HEK293 (cell line): ENCODE measurements around the gene ARPIN.
"Not testable (repeated sequence)": the region's sequence is repeated elsewhere in the genome, so short reads cannot be mapped to it uniquely, and the experiment has no call there.

Experiments used
- CTCF ChIA-PET: fragments of 350-600 bp; formaldehyde crosslinking; extraction: SDS; loops from one replicate; lab custom pipeline; 2021; ENCODE audit warnings: antibody characterized with exemption; lab: Yijun Ruan, JAX
- POLR2A ChIA-PET: fragments of 300-600 bp; formaldehyde crosslinking; extraction: SDS; loops from one replicate; lab custom pipeline; 2020; ENCODE audit warnings: antibody characterized with exemption, inconsistent platforms; lab: Yijun Ruan, JAX
- H3K27ac ChIP-seq: fragments of 200-500 bp; sonication (Bioruptor generic); 2 replicates; pipeline ENCODE4 v1.5.1; 2014; ENCODE audit warnings: low read depth, low read length, control low read depth, inconsistent platforms; ENCODE audit errors: extremely low read depth
- H3K36me3 ChIP-seq, 2 experiments: fragments of 200-500 bp in 1 of 2; sonication (Bioruptor generic) in 1 of 2; 1 replicate in 1 of 2; 2 replicates in 1 of 2; pipeline ENCODE4 v1.5.1; 2014 to 2017; ENCODE audit warnings: inconsistent platforms in 2 of 2, low read length in 2 of 2; ENCODE audit not compliant: control insufficient read depth in 2 of 2, insufficient read depth in 1 of 2
- H3K4me1 ChIP-seq: fragments of 200-500 bp; sonication (Bioruptor generic); 2 replicates; pipeline ENCODE4 v1.5.1; 2014; ENCODE audit warnings: mild to moderate bottlenecking, low read length, inconsistent platforms; ENCODE audit not compliant: control insufficient read depth, insufficient read depth
- H3K4me3 ChIP-seq: 2 replicates; pipeline ENCODE4 v1.5.1; 2011; ENCODE audit warnings: low read depth, mild to moderate bottlenecking, control low read depth, low read length, moderate library complexity
- H3K9me3 ChIP-seq: fragments of 200-500 bp; sonication (Bioruptor generic); 2 replicates; pipeline ENCODE4 v1.5.1; 2014; ENCODE audit warnings: low read depth, low read length, inconsistent platforms; ENCODE audit not compliant: control insufficient read depth, insufficient read depth
- ATF2 ChIP-seq: fragments of 450-650 bp; formaldehyde crosslinking; IDR thresholded peaks from 2 replicates; pipeline ENCODE4 v1.5.1; 2016; ENCODE audit warnings: missing biosample characterization, missing genetic modification characterization, low read depth
- PRDM1 ChIP-seq: fragments of 450-650 bp; formaldehyde crosslinking; IDR thresholded peaks from 2 replicates; pipeline ENCODE4; 2016; ENCODE audit warnings: missing biosample characterization, missing genetic modification characterization
- RBAK ChIP-seq: fragments of 450-650 bp; formaldehyde crosslinking; IDR thresholded peaks from 2 replicates; pipeline ENCODE4 v1.5.1; 2016; ENCODE audit warnings: missing biosample characterization, missing genetic modification characterization
- SALL2 ChIP-seq: fragments of 450-650 bp; formaldehyde crosslinking; IDR thresholded peaks from 2 replicates; pipeline ENCODE4 v1.5.0; 2017; ENCODE audit warnings: missing biosample characterization, mild to moderate bottlenecking, missing genetic modification characterization, borderline replicate concordance
- SCRT1 ChIP-seq: fragments of 450-650 bp; formaldehyde crosslinking; IDR thresholded peaks from 2 replicates; pipeline ENCODE4 v1.5.1; 2016; ENCODE audit warnings: missing biosample characterization, missing genetic modification characterization, borderline replicate concordance
- SCRT2 ChIP-seq: fragments of 450-650 bp; formaldehyde crosslinking; IDR thresholded peaks from 2 replicates; pipeline ENCODE4 v1.5.1; 2016; ENCODE audit warnings: missing biosample characterization, missing genetic modification characterization
- SP3 ChIP-seq: fragments of 450-650 bp; formaldehyde crosslinking; IDR thresholded peaks from 2 replicates; pipeline ENCODE4 v1.5.1; 2016; ENCODE audit warnings: missing biosample characterization, missing genetic modification characterization
- TCF7L2 ChIP-seq: IDR thresholded peaks from 2 replicates; pipeline ENCODE4 v1.6.1; 2011; ENCODE audit warnings: low read depth, mild to moderate bottlenecking, inconsistent platforms, low read length, moderate library complexity, borderline replicate concordance
- ZNF311 ChIP-seq: fragments of 450-650 bp; formaldehyde crosslinking; IDR thresholded peaks from 2 replicates; pipeline ENCODE4 v1.5.1; 2017; ENCODE audit warnings: missing biosample characterization, missing genetic modification characterization, borderline replicate concordance
- ZNF423 ChIP-seq: fragments of 450-650 bp; formaldehyde crosslinking; IDR thresholded peaks from 2 replicates; pipeline ENCODE4 v1.5.1; 2016; ENCODE audit warnings: missing biosample characterization, missing genetic modification characterization
- ZNF513 ChIP-seq: fragments of 450-650 bp; IDR thresholded peaks from 2 replicates; pipeline ENCODE4 v1.5.1; 2018; ENCODE audit warnings: missing biosample characterization, missing genetic modification characterization
- ZNF639 ChIP-seq: fragments of 450-650 bp; formaldehyde crosslinking; IDR thresholded peaks from 2 replicates; pipeline ENCODE4 v1.5.1; 2016; ENCODE audit warnings: missing biosample characterization, missing genetic modification characterization
- ZNF664 ChIP-seq: fragments of 450-650 bp; formaldehyde crosslinking; IDR thresholded peaks from 2 replicates; pipeline ENCODE4 v1.5.1; 2016; ENCODE audit warnings: missing biosample characterization, missing genetic modification characterization
- ZNF670 ChIP-seq: fragments of 450-650 bp; formaldehyde crosslinking; IDR thresholded peaks from 2 replicates; pipeline ENCODE4 v1.5.1; 2016; ENCODE audit warnings: missing biosample characterization, missing genetic modification characterization, low read depth
- ZNF692 ChIP-seq: fragments of 450-650 bp; formaldehyde crosslinking; IDR thresholded peaks from 2 replicates; pipeline ENCODE4 v1.5.1; 2016; ENCODE audit warnings: missing biosample characterization, missing genetic modification characterization
- ZNF792 ChIP-seq: fragments of 450-650 bp; formaldehyde crosslinking; IDR thresholded peaks from 2 replicates; pipeline ENCODE4 v1.5.1; 2016; ENCODE audit warnings: missing biosample characterization, missing genetic modification characterization
- ZNF837 ChIP-seq: fragments of 450-650 bp; formaldehyde crosslinking; IDR thresholded peaks from 2 replicates; pipeline ENCODE4 v1.5.1; 2016; ENCODE audit warnings: missing biosample characterization, missing genetic modification characterization
- ZNF843 ChIP-seq: fragments of 450-650 bp; formaldehyde crosslinking; IDR thresholded peaks from 2 replicates; pipeline ENCODE4 v1.5.1; 2016; ENCODE audit warnings: missing biosample characterization, missing genetic modification characterization
- ZSCAN16 ChIP-seq: fragments of 450-650 bp; formaldehyde crosslinking; IDR thresholded peaks from 2 replicates; pipeline ENCODE4 v1.5.1; 2016; ENCODE audit warnings: missing biosample characterization, missing genetic modification characterization

The ARPIN gene

GRCh38 chr15:89870006-89870405 is 42.7 kb downstream of the ARPIN start (continued):
- no peak for TF ChIP-seq ZNF692 (tag by site-specific recombination)
- TF ChIP-seq ZNF792 (tag by site-specific recombination): no peak
- no peak for TF ChIP-seq ZNF843 (tag by site-specific recombination)
- TF ChIP-seq RBAK (tag by site-specific recombination): no peak
- TF ChIP-seq, all 188 proteins: peak for 0

- H3K4me3 ChIP-seq, POLR2A ChIA-PET, H3K9me3 ChIP-seq, H3K4me1 ChIP-seq, H3K27ac ChIP-seq: not testable (repeated sequence)
- peak; percentile 72; the same call in 1 of the 2 replicates for TF ChIP-seq SCRT1 (tag by site-specific recombination)
- TF ChIP-seq SCRT2 (tag by site-specific recombination): peak; percentile 70
- peaks cover 48 to 50% of the 10 kb centered on the region in 2 experiments for H3K36me3 ChIP-seq
- CTCF ChIA-PET: interaction anchor here (0.6 to 0.8 kb wide), 2 partner anchors 108 to 109 kb away, joined by 3 read pairs; no protein-coding TSS in a partner anchor
Observed at GRCh38 chr15:89869490-89869889, 43.3 kb downstream of the ARPIN start.

GRCh38 chr15:89864958-89865739 is 47.6 kb downstream of the ARPIN start:
- Histone ChIP-seq H3K36me3 (peaks cover 41 to 53% of the 10 kb centered on the region in 2 experiments), H3K4me1 (no peaks in the 10 kb centered on the region), H3K27ac (no peak overlapping the region), H3K9me3 (no peaks in the 10 kb centered on the region), H3K4me3 (no peak overlapping the region)
- TF ChIP-seq ZNF513 (tag by site-specific recombination) (no peak), PRDM1 (tag by site-specific recombination) (no peak), ZNF837 (tag by site-specific recombination) (no peak), ZNF423 (tag by site-specific recombination) (no peak), ZNF843 (tag by site-specific recombination) (no peak), ZNF311 (tag by site-specific recombination) (no peak), TCF7L2 (no peak), ZSCAN16 (tag by site-specific recombination) (no peak), SALL2 (tag by site-specific recombination) (no peak), SP3 (tag by site-specific recombination) (no peak), ZNF670 (no peak), ATF2 (no peak), ZNF664 (tag by site-specific recombination) (no peak), ZNF639 (tag by site-specific recombination) (no peak)
- ChIA-PET POLR2A (no interaction called here), CTCF (interaction anchor here (0.5 to 3.9 kb wide), 7 partner anchors 10 to 129 kb away, joined by 3 to 45 read pairs (median 3); no protein-coding TSS in a partner anchor)
